ENCODE data around the gene TENM3.

DNA sequence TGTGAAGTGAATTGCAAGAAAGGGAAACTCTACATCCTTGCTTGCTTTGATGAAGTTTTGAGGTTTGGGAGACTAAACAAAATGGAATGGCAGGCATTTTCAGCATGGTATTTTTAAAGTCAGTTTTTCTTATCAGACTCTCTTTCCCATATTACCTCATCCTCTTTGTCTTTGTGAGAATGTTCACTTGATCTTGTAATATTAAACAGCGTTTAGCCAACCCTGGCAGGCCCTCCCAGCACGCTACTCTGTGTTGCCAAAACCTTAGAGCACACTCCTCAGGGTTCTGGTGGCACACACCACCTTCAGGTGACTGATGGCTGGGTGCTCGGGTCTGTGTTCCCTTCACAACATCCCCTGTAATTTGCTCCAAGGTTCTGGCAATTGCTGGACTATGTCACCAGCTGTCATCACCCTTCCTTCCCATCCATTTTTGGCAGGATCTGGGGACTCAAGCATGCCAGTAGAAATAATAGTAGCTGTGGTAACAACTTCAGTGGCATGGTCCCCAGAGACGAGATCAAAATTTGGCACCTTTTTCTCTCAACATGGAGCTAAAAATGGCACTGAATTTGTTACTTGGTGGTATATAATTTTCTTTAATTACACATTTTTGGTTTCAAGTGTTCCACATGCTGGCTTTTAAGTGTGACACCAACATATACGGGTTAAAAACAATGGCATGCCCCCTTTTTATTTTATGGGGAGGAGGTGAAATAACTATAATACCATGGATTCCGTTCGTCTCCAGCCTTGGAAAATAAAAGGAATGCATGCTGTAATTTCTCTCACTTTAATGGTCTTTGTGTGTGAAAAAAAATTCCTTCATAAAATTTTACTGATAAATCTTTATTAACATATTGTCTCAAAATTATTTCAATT lies 400.8 kb downstream of the TENM3 start:
- TF ChIP-seq, protein P1, sequence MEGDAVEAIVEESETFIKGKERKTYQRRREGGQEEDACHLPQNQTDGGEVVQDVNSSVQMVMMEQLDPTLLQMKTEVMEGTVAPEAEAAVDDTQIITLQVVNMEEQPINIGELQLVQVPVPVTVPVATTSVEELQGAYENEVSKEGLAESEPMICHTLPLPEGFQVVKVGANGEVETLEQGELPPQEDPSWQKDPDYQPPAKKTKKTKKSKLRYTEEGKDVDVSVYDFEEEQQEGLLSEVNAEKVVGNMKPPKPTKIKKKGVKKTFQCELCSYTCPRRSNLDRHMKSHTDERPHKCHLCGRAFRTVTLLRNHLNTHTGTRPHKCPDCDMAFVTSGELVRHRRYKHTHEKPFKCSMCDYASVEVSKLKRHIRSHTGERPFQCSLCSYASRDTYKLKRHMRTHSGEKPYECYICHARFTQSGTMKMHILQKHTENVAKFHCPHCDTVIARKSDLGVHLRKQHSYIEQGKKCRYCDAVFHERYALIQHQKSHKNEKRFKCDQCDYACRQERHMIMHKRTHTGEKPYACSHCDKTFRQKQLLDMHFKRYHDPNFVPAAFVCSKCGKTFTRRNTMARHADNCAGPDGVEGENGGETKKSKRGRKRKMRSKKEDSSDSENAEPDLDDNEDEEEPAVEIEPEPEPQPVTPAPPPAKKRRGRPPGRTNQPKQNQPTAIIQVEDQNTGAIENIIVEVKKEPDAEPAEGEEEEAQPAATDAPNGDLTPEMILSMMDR (IDR thresholded peaks at IDR 0.05; ENCODE audit: poor library complexity) = no peak
- TF ChIP-seq EZH2 (IDR thresholded peaks at IDR 0.05; ENCODE audit: borderline replicate concordance) = no peak
- no peak for TF ChIP-seq EZH2phosphoT487 (IDR thresholded peaks at IDR 0.05; ENCODE audit: low read depth, severe bottlenecking, unreplicated experiment)

Measured in hepatocyte (in vitro differentiated cells).